GM11168 (cell line): Measurements from ENCODE around the gene R3HDM2.

Source experiments
- in situ Hi-C: fragments of 300-500 bp; cut with MboI; formaldehyde crosslinking; loops from one replicate; pipeline ENCODE4 v1.12.0; 2022; ENCODE audit warnings: low sequenced_read_pairs; ENCODE audit not compliant: unreplicated experiment

Gene R3HDM2

DNA sequence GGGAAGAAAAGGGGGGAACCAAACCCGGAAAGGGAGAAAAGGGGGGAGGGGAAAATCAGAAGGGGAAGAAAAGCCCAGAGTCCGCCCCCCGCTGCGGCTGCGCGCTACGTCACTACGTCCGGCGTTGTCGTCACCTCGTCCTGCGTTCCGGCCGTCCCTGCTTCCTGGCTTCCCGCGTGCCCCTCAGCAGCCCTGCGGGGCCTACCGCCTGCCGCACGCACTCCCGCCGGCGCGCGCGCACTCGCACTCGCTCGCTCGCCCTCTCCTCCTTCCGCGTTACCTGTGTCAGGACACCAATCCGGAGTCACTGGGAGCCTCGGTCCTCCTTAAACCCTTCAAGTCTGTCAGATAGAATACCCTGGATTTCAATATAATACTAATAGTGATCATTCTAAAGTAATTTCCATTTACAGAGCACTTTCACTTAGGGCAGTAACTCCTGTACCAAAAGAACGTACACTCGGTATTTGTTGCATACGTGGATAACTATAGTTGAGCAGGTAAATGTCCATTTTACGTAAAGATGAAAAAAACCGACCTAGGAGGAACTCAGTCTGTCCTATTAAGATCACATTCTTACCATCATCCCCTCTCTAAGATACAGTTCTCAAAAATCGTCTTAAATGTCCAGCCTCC, at the start of gene R3HDM2:
TSS of gene R3HDM2 (minus strand) at position 113 of the 636 bp plus-strand sequence. CDS start 120,615 bp downstream, outside the sequence.
- in situ Hi-C loops: no loop called here

DNA sequence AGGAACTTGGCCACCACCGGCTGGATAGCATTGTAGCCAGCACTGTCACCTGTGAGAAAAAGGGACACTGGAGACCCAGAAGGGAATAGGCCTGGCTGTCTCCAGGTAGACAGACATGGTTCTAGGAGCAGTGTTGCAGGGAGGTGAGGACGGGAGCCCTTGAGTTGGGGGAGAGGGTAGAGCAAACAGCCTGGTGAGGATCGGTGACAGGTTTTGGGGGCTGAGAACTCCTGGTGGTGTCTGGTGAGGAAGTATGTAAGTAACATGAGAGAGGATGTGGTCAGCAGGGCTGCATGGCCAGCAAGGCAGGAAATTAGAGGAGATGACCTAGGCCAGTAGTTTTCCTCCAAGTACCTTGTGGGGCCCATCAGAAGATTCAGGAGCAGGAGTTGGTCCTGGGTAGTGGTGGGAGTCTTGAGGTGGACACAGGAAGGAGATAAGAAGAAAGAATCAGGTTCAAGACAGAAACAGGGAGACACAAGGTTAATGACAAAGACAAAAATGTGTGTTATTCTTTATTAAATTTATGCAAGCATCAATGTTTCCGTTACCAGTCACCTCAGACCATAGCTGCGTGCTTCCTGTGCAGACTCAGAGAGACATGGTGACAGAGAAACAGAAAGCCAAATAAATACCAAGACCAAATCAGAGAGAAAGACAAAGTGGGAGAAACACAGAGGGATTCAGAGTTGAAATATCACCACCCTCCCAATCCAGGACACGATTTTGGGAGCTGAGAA, 48.7 kb upstream of the R3HDM2 start, which contains the start of gene ARHGAP9:
TSS of gene ARHGAP9 (minus strand) at position 491 of the 740 bp plus-strand sequence. CDS start at position 31, 460 bp downstream.
- in situ Hi-C loops: no loop called here

DNA sequence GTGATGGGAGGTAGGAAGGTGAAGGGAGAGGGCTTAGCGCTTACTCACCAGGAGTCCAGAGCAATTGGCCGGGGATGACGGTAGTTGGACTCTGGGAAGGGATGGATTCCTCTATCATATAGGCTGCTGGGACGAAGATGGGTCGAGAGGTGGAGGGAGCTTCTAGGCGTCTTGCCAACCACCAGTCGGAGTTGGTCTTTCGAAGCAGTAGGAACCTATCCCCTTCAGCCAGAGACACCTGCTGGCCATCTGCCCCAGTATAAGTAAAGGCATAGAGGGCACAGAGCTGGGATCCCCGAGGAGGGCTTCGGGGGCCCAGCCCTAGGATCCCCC, 48.2 kb upstream of the R3HDM2 start:
- in situ Hi-C loops: no loop called here

DNA sequence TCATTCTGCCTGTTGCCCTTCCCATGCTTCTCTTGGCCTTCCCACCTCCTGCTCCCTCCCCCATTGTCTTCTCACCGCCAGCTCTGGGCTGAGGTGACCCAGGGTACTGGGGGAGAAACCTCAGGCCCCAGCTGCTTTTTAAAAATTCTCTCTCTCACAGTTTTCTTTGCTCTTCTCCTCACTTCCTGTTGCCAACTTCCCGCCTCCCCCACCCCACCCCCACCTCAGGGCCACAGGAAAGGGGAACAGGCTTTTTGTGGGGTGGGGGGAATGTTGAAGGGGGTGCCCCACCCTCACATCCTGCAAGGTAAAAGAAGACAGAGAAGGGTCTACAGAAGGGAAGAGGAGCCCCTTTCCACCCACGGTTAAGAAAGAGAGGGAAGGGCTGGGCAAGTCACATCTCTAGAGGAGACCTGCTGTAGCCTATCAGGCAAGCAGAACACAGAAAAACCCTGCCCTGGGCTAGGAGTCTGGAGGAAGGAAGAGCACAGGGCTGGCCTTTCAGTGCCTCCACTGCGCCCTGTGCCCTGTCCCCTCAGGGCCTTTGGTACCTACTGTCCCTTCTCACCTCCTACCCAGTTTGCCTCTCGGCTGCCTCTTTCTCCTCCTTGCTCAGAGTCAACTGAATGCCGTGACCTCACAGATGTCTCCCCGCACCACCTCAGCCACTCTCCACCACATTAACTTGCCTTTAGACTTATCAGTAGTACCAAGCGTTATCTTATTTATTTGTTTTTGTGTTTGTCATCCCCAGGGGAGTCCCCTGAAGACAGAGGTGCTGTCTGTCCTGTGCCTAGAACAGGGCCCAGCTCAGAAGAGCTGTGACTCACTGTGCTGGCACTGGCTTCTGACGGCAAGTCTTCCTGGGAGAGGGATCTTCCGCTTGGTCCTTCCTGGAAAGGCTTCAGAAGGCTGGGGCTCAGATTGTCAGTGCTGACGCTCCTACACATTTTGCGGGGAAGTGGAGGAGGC, 47.2 kb upstream of the R3HDM2 start:
- in situ Hi-C loops: no loop called here

DNA sequence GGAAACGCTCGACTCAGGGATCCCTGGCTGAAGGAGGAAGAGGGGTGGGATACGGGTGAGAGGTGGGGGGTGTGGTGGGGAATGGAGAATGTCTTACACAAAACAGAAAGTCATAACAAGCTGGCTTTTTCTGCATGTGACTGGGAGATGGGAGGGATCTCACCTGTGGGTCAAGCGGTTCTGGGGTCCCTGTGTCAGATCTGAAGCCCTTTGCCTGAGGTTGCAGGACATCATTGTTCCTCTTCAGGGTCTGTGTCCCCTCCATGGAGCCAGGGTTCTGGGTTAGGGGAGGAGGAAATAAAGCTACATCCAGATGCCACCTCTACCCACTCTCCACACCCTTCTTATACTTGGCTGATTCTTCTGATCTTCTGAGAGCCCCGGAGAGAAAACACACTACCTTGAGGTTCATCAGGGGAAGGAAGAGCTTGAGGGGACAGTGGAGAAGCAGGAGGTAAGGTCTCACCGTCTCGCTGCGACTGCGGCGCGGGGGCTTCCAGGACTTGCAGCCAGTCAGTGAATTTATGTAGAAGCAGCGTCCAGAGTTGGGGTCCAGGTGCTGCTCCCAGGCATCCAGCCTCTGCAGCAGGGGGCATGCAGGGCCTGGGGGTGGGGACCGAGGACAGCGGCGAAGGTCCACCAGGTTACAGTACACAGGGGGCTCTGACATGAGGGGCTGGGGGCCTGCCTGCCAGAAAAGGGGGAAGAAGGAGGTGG, 46.3 kb upstream of the R3HDM2 start:
- in situ Hi-C loops: no loop called here

DNA sequence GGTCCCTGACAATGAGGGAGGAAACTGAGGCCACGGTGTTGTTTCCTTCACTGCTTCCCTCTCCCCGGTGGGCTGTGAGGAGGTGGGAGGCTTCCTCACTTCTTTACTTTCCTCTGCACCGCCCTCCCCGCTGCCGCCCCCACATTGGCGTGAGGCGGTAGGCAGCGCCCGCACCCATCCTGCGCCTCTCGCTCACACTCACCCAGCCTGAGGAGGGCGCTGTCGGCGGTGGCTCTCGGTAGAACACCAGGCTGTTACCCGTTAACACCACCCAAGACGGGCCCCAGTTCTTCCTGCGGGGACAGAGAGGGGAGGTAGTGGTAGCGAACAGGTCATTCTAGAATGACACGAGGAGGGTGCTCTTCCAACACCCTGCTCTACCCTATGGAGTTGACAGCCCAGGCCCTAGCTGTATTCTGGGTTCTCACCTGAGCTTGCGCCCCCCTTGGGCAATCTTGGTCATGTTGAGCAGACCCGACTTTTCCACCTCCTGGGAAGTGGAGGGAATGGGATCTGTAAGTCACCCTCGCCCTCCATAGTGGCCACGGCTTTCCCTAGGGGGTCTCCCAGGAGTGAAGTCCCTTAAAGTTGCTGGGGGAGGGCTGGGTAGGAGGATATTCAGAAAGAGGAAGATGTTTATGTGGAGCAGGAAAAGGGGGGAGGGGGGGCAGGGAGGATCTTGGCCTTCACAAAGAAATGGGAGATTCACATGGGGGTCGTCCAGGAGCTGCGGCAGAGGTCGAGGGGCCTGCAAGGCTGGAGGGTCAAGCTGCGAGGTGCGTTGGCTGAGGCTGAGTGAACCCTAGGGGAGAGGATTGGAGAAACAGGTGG, 45.5 kb upstream of the R3HDM2 start:
- in situ Hi-C loops: no loop called here

DNA sequence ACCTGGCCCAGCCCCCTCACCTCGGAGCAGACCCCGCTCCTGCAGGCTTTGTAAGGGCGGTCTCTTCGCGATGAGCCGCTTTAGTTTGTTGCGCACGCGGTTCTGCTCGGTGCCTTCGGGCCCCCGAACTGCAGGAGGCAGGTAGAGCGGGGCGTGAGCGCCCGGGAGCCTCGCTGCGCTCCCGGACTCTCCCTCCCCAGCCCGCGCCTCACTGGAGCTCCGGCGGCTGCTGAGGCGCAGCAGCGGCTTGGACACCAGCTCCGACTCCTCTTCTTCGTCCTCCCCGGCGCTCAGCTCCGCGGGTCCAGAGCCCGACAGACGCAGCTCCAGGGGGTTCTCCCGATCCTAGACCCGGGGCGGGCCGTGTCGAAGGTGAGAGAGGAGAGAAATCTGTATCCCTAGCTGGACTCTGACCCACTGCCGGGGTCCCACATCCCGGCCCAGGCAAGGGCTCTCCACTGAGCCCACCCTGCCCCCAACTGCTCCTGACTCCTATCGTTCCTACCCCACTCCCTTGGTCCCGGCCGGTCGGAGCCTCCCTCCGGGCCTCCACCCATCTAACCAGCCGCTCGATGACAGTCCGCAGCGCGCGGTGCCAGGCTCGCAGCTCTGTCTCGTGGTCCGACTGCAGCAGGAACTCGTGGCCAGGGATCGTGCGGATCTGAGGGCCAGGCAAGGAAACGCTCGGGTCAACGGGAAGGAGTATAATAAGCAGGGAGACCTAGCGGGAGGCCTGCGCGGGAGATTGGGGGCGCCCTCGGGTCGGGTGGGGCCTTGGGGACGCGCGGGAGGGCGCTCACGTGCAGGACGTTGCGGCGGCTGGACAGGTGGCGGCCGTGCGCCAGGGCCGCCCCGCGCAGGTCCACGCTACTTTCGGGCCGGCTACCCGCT, 44.7 kb upstream of the R3HDM2 start:
- in situ Hi-C loops: no loop called here

DNA sequence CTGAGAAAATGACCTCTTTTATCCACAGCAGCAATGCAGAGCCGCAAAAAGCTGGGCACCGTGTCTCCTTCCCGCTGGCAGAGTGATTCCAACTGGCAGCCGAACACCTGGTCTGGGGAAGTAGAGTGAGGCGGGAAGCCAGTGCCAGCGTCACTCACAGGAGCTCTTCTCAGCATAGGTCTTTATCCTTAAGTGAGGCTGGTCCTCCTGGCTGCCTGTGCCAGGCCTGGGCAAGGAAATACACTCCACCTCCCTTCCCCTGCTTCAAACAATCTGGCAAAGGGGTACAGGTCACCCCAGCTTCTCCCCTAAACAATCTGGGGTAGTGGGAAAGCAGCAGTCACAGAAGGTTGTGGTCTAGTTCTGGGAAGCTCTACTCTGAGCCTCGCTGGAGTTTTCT, 44.0 kb upstream of the R3HDM2 start:
- in situ Hi-C loops: no loop called here

DNA sequence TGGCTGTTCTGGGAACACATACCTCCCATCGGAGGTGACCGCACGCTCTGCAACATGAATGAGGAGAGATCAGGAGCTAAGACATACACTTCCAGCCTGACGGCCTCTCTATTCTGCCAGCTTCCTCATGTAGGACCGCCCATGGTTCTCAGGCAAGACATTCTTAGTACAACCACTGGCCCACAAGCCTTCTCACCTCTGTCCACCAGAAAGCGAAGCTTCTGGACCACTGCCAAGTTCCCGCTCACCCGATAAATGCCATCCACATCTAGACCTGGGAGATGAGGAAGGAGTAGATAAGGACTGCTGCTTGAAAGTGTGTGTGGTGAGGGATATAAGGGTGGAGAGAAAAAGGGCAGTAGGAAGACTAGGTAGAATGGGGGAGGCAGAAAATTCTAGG, 43.6 kb upstream of the R3HDM2 start:
- in situ Hi-C loops: no loop called here

DNA sequence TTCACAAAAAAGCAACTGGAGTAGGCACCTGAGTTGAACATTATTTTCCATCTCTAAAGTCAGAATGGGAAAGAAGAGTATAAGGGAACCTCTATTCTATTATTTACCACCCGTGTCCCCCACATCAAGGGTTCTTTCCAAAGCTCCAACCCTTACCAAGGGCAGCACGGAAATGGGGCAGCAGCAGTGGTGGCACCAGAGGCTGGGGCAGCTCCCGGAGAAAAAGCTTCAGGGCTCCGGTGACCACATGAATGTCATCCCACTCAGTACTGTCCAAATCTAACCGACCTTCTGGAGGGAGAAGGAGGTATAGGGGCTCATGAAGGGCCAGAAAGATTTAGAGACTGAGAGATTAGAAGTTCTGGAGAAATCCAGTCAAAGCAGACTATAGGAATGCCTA, 43.0 kb upstream of the R3HDM2 start:
- in situ Hi-C loops: no loop called here

DNA sequence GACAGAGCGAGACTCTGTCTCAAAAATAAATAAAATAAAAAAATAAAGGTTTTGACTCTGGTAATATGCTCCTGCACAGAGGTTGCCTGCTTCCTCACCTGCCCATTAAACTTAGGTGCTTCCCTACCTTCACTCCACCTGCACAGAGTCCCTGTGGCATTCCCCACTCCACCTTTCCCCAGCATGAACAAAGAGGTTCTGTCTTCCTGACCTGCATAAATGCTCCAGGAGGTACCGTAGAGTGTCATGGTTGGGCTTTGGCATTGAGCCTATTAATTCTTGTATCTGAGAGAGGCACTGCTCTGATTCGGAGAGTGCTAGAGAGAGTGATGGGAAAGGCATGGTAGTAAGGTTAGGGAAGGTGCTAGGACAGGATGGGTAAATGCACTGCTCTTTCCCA, 42.5 kb upstream of the R3HDM2 start:
- in situ Hi-C loops: no loop called here

DNA sequence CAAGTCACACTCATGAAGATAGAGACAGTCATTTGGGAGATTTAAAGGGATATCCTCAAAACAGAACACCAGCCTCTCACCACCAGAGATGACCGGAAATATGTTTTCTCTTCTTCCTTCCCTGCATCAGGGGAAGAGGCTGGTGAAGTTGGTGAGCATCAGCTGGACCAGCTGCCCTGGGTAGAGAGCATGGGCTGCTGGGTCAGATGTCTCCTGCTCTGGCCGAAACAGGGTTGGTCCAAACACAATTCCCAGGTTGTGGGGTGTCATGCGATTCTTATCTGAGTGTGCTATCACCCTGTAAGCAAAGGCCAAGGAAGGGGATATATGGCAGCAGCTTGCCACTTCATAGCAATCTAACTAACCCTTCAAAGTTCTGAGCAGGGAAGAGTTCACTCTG, 41.5 kb upstream of the R3HDM2 start:
- in situ Hi-C loops: no loop called here

DNA sequence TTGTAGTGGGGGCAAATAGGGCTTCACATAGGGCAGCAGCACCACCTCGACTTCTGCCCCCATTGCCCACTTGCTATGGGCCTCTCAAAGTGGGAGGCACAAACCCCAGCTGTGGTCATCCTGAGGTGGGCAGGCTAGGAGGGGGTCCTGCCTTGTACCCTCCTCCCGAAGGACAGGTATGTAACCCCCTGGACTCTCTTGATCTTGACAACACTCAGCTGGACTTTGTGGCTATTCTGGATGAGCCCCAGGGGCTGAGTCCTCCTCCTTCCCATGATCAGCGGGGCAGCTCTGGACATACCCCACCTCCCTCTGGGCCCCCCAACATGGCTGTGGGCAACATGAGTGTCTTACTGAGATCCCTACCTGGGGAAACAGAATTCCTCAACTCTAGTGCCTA, 40.8 kb upstream of the R3HDM2 start:
- in situ Hi-C loops: no loop called here

DNA sequence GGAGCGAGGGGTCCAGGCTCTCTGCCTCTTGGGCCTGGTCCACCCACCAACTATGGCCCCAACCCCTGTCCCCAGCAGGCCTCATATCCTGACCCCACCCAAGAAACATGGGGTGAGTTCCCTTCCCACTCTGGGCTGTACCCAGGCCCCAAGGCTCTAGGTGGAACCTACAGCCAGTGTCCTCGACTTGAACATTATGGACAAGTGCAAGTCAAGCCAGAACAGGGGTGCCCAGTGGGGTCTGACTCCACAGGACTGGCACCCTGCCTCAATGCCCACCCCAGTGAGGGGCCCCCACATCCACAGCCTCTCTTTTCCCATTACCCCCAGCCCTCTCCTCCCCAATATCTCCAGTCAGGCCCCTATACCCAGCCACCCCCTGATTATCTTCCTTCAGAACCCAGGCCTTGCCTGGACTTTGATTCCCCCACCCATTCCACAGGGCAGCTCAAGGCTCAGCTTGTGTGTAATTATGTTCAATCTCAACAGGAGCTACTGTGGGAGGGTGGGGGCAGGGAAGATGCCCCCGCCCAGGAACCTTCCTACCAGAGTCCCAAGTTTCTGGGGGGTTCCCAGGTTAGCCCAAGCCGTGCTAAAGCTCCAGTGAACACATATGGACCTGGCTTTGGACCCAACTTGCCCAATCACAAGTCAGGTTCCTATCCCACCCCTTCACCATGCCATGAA, 40.3 kb upstream of the R3HDM2 start:
- in situ Hi-C loops: no loop called here

DNA sequence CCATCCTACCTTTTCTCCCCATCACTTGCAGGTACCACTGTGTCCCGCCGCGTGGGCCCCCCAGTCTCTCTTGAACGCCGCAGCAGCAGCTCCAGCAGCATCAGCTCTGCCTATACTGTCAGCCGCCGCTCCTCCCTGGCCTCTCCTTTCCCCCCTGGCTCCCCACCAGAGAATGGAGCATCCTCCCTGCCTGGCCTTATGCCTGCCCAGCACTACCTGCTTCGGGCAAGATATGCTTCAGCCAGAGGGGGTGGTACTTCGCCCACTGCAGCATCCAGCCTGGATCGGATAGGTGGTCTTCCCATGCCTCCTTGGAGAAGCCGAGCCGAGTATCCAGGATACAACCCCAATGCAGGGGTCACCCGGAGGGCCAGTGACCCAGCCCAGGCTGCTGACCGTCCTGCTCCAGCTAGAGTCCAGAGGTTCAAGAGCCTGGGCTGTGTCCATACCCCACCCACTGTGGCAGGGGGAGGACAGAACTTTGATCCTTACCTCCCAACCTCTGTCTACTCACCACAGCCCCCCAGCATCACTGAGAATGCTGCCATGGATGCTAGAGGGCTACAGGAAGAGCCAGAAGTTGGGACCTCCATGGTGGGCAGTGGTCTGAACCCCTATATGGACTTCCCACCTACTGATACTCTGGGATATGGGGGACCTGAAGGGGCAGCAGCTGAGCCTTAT, 39.6 kb upstream of the R3HDM2 start:
- in situ Hi-C loops: no loop called here

DNA sequence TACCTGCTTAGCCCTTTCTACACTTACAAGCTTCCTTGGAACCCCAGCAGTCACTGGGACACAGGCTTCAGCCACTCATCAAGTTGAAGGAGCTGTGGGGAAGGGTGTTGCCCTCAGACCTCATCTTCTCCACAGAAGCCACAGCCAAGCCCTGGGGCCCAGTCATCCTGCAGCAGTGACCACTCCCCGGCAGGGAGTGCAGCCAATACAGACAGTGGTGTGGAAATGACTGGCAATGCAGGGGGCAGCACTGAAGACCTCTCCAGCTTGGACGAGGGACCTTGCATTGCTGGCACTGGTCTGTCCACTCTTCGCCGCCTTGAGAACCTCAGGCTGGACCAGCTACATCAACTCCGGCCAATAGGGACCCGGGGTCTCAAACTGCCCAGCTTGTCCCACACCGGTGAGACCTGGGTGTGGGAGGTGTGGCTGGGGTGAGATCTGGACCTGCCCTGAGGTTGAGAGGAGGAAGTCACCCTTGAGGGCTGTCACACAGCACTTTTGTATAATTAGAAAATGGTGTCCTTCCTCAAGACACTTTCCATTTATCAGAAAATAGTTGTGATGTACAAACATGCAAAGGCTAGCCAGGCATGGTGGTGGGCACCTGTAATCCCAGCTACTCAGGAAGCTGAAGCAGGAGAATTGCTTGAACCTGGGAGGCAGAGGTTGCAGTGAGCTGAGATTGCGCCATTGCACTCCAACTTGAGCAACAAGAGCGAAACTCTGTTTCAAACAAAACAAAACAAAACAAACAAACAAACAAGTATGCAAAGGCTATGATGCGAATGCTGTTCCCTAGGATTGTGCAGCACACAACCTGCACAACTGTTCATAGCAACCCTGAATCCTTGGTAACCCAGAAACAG, 38.7 kb upstream of the R3HDM2 start:
- in situ Hi-C loops: no loop called here
